Tibial nerve (tissue), 4 donors: ENCODE data around the gene FLT3.

Experiments
- CTCF ChIP-seq, 5 experiments: fragments of 200-600 bp in 3 of 5; fragments of 450-650 bp in 2 of 5; sonication (generic) in 3 of 5; IDR thresholded peaks; one replicate each; pipeline ENCODE4 v1.5.1; 2016 to 2019; ENCODE audit warnings: antibody characterized with exemption in 5 of 5, mild to moderate bottlenecking in 3 of 5, moderate library complexity in 2 of 5
- EP300 ChIP-seq, 2 donors: sonication (generic); formaldehyde crosslinking; IDR thresholded peaks; one replicate each; pipeline ENCODE4 v1.6.1; 2017; ENCODE audit warnings: antibody characterized with exemption in 2 of 2, mild to moderate bottlenecking in 1 of 2
- POLR2A ChIP-seq, 2 donors: fragments of 450-650 bp; IDR thresholded peaks; one replicate each; pipeline ENCODE4 v1.6.1; 2017; ENCODE audit warnings: antibody characterized with exemption in 2 of 2, mild to moderate bottlenecking in 2 of 2, moderate library complexity in 2 of 2

- TF ChIP-seq CTCF (IDR thresholded peaks at IDR 0.05) (no peak), POLR2A (IDR thresholded peaks at IDR 0.05) (no peak), EP300 (IDR thresholded peaks at IDR 0.05) (no peak)
These were observed 51.6 kb downstream of the FLT3 start for GRCh38 chr13:28048768-28049167.
